SH-SY5Y (cell line): ENCODE data around the gene MARCHF11.

Experiments
- GATA2 ChIP-seq: IDR thresholded peaks from 2 replicates; pipeline ENCODE4 v1.6.1; 2011; ENCODE audit warnings: mild to moderate bottlenecking, low read depth, low read length
- GATA3 ChIP-seq: IDR thresholded peaks from 2 replicates; pipeline ENCODE4 v1.6.1; 2011; ENCODE audit warnings: low read depth, mild to moderate bottlenecking, low read length, moderate library complexity

MARCHF11 gene

DNA sequence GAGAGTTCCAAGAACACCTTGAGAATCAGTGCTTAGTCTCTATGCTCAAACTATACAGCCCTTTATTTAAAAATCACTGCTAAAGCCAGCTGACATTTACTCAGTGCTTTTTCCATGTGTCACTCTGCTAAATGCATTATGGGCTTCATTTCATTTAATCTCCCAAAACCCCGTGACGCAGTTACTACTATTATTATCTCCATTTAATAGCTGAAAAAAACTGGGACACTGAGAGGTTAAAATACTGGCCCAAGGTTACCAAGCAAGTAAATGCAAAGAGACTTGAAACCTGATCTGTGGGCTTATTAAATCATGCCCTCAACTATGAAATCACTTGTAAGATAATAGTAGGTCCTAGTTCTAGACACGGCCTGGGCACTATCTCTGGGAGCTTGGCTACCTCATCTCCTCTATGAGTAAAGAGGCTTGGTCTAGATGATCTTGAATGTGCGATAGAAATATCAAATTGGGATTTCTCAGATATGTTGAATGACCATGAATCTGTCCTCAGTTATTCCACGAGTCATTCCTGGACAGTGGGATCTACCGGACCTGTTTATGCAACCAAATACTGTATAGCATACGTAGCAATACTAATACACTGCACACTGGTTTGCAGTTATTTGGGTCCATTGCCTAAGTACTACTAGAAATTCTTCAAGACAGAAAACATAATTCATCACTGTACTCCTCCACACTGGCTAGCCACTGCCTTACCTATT lies 32.3 kb downstream of the MARCHF11 start:
- TF ChIP-seq GATA3: no peak

GRCh38 chr5:16144416-16144815 lies 35.2 kb downstream of the MARCHF11 start:
- TF ChIP-seq GATA2: no peak
- no peak for TF ChIP-seq GATA3

GRCh38 chr5:16143361-16144049 lies 36.1 kb downstream of the MARCHF11 start:
- TF ChIP-seq GATA2 (no peak), GATA3 (no peak)

DNA sequence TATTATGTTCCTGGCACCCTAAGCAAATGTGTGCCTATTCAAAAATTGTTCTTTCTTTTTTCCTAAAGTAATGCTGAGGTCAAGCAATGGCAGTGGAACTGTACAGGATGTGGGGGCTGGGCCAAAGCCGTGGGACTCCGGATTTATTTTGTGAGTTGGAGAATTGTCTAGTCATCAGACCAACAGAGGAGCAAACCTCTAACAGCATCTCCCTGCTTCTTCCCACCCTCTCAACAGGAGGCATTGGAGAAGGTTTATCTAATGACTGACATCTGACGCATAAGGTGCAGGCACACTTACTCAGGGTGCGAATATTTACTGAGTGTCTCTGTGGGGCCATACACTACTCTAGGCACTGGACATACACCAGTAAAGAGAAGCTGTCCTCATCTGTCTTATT lies 38.6 kb downstream of the MARCHF11 start:
- TF ChIP-seq GATA2 (no peak), GATA3 (no peak)

GRCh38 chr5:16140417-16140816 lies 39.2 kb downstream of the MARCHF11 start:
- TF ChIP-seq GATA2 (no peak), GATA3 (no peak)

DNA sequence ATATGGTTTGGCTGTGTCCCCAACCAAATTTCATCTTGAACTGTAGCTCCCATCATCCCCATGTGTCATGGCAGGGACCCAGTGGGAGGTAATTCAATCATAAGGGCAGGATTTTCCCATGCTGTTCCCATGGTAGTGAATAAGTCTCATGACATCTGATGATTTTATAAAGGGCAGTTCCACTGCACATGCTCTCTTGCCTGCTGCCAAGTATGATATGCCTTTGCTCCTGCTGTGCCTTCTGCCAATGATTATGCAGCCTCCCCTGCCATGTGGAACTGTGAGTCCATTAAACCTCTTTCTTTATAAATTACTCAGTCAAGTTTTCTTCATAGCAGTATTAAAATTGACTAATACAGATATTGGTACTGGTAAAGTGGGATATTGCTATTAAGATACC lies 42.4 kb downstream of the MARCHF11 start:
- TF ChIP-seq GATA2 (no peak), GATA3 (no peak)

DNA sequence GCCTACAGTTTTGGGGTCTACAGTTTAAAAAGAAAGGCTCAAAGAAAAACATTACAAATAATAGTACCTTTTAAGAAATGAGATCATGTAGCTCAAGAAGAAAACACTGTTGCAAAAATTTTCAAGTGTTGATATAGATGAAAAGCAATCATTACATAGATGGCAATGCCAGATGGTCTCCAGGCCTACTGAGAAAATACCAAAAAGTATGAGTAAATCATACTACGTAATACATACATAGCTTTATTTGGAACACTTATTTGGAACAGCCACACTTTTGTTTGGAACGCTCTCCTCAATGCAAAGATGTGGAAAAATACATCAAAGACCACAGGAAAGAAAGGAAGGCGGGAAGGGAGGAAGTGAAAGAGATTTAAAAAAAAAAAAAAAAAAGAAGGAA lies 44.1 kb downstream of the MARCHF11 start:
- TF ChIP-seq GATA3: no peak
- TF ChIP-seq GATA2: no peak

- TF ChIP-seq GATA2: no peak; the same call in 1 of the 2 replicates
- peak; percentile 49; the same call in 1 of the 2 replicates for TF ChIP-seq GATA3
Measured at GRCh38 chr5:16135003-16135402, 44.6 kb downstream of the MARCHF11 start.

DNA sequence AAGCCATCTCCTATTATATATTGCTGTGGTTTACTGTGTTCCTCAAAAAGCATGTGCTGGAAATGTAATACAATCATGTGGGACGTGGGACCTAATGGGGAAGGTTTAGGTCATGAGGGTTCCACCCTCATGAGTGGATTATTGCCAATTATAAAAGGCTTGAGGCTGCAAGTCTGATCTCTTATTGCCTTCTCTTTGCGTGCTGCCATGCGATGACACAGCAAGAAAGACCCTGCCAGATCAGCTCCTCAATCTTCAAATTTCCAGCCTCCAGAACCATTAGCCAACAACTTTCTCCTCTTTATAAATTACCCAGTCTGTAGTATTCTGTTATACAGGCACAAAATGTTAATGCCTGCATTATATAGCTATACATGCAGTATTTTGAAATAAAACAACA lies 45.4 kb downstream of the MARCHF11 start:
- TF ChIP-seq GATA3: no peak
- peak; percentile 62 for TF ChIP-seq GATA2

GRCh38 chr5:16131878-16132277 lies 47.7 kb downstream of the MARCHF11 start:
- no peak for TF ChIP-seq GATA2

DNA sequence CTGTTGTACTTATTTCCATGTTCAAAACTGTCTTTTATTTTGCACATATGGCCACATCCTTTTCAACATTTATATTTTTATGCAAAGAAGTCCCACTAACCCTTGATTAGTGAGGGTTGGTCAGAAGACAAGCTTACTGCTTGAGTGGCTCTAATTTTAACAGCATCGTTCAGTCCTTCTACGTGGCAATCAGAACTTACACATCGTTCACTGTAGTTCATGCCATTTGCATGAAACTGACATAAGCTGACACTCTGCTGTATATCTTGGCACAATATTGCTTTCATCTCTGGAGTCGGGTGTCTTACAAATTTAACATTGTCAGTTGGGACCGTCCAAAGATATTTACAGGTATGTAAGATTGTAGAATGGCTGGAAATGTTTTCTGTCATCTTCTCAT lies 50.6 kb downstream of the MARCHF11 start:
- no peak for TF ChIP-seq GATA2
- no peak for TF ChIP-seq GATA3

DNA sequence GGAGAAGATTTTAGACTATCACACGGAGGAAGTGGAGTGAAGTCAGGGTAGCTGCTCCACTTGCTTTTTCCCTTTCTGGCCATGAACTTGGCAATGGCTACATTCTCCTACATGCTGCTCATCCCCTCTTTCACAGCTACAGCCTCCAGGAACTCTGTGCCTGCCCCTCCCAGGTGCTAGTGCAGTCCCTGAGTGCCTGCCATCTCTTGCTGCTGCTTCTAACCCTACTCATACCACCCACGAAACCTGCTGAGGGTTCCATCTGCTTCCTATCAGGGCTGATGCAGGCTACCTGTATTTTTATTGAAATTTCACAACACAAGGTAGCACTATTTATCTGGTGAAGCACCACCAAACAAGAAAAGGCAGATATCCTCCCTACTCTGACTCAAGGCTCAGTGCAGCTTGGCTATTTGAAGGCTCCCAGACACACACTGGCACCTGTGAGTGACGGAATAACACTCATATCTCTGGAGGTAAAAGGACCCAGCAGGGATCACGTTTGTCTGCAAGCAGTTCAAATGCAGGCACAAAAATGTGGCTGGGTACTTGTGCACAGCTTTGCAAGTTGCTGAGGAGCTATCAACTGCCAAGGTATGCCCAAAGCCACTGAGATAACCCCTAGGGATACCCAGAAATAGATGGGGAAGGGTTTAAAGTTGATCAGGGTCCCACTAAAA lies 51.6 kb downstream of the MARCHF11 start:
- TF ChIP-seq GATA3: no peak
- TF ChIP-seq GATA2: no peak

- TF ChIP-seq GATA2 (no peak), GATA3 (no peak)
Measured at GRCh38 chr5:16120579-16120978, 59.0 kb downstream of the MARCHF11 start.

- TF ChIP-seq GATA3: no peak
- no peak for TF ChIP-seq GATA2
Measured at GRCh38 chr5:16119790-16120189, 59.8 kb downstream of the MARCHF11 start.

GRCh38 chr5:16115140-16115539 lies 64.5 kb downstream of the MARCHF11 start:
- TF ChIP-seq GATA3 (no peak), GATA2 (no peak)

DNA sequence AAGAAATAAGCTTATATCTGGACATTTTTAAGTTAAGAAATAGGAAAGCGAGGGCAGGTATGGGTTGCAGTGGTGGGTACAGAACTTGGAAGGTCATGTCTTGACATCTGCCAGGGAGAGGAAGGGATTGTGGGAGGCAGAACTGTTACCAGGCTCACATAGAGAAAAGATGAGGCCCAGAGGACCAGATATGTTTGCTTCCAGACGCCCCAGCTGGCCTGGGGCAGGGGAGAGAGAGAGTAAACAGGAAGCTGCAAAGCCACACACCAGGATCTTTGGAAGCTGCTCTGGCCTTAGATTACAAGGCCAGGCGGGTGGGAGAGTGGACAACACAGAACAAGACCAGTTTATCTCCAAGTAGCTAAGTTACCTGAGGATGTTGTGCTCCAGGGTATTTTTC lies 71.2 kb downstream of the MARCHF11 start:
- TF ChIP-seq GATA2 (no peak), GATA3 (no peak)
